ENCODE results near the gene ACSBG1. TPM values are rescaled to one million over a fixed set of nuclear protein-coding genes. Genes with fewer than 3 reads are reported as not detected.
A peak's percentile ranks its signal among the peaks of the same experiment; 100 is the strongest.

Gene ACSBG1
- total RNA-seq, 1 donor from 2014 or later, result not detected

DNA sequence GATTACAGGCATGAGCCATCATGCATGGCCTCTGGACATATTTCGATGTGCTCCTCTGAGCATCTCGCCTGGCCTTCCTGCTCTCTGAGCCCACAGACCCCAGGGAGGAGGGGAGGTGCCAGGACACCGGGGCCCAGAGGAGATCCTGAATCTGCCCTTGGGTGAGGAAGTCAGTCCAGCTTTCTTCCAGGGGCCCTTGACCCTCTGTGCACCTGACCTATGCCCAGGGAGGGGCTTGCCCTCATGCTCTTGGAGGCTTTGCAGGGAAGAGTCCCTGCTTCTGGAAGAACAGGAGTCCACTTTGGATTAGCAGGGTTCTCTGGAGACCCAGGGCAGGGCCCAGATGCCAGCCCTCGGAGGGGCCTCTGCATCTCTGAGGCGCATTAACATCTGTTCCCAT, 1.4 kb downstream of the ACSBG1 start:
- no peak overlapping the region for H3K4me3 ChIP-seq (ENCODE audit: low read depth, low read length)
- peaks cover 4% of the 10 kb centered on the region for H3K27me3 ChIP-seq (ENCODE audit: control insufficient read depth, insufficient read depth, low read length)
- H3K36me3 ChIP-seq (ENCODE audit: control insufficient read depth, insufficient read depth, low read length), result no peaks in the 10 kb centered on the region
- FAIRE-seq (no peak), DNase-seq (ENCODE audit: low read depth) (no peak)
- no peak for TF ChIP-seq CTCF (IDR thresholded peaks at IDR 0.05; ENCODE audit: insufficient read depth, low read length, severe bottlenecking)

DNA sequence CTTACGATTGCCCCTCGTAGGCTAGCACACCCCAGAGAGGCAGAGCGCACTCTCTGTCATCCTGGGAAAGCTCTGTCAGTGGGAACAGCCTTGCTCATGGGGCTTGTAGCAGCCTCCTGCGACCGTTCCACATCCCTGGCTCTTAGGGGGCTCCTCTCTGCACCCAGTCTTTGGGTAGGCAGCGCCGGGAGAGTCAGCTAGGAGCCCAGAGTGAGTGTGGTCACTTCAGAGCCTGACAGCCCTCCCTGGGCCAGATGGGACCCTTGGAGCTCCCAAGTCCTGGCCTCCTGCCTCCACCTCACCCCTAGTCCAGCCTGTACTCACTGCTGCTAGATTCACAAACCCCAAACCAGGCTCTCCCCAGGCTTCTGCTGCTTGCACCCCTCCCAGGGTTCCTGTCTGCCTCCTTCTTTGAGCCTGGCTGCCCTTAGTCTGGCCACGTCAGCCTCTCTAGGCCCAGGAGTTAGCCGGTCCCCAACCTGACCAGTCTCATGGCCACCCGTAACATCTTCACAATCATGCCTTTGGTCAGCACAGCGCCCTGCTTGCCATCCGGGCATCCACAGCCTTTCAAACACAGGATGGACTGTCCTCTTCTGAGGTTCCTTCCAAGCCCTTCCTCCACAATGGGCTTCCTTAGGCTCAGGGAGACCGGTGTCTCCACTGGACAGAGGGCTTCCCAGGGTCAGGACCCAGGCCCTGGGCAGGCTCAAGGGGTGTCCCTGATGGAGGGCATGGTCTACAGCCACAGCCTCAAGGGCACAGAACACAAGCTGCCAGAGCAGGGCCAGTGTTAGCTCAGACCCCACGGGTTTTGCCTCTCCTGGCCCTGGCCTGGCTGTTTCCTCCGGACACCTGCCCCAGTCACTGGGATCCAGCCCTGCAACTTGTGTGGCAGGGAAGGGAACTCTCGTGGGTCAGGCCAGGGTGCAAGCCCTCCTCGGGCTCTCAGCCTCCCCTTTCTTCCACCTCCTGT, 4.6 kb downstream of the ACSBG1 start:
- peaks cover 4% of the 10 kb centered on the region for H3K27me3 ChIP-seq (ENCODE audit: control insufficient read depth, insufficient read depth, low read length)
- no peak for TF ChIP-seq CTCF (IDR thresholded peaks at IDR 0.05; ENCODE audit: insufficient read depth, low read length, severe bottlenecking)
- no peak for FAIRE-seq
- H3K4me3 ChIP-seq (ENCODE audit: low read depth, low read length), result no peak overlapping the region
- no peaks in the 10 kb centered on the region for H3K36me3 ChIP-seq (ENCODE audit: control insufficient read depth, insufficient read depth, low read length)
- no peak for DNase-seq (ENCODE audit: low read depth)

DNA sequence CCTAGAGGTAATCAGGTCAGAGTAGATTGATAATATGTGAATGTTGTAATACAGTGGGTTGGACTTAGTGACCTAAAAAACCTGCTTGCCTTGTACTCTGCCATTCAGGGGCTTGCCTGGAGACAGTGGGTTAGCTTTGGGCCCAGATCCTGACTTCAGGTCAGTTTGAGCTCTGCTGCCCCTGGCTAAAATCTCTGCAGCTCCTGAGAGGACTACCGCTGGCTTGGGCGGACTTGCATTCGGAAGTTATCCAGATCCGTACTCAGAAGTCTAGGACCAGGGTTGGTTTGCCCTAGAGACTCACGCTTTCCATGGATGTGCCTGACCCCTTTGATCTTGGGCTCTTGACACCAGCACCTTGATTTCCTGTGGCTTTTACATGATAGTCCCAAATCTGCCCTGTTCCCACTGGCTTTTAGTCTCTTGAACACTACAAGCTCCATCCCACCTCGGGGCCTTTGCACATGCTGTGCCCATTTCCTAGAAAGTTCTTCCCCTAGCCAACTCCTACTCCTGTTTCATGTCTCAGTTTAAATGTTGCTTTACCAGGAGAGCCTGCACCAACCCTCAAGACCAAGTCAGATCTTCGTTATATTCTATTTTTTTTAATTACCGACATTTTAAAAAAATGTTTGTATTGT, 5.9 kb downstream of the ACSBG1 start:
- DNase-seq (ENCODE audit: low read depth) (no peak), FAIRE-seq (no peak)
- no peak for TF ChIP-seq CTCF (IDR thresholded peaks at IDR 0.05; ENCODE audit: insufficient read depth, low read length, severe bottlenecking)
- Histone ChIP-seq H3K36me3 (ENCODE audit: control insufficient read depth, insufficient read depth, low read length) (no peaks in the 10 kb centered on the region), H3K4me3 (ENCODE audit: low read depth, low read length) (no peak overlapping the region), H3K27me3 (ENCODE audit: control insufficient read depth, insufficient read depth, low read length) (peaks cover 4% of the 10 kb centered on the region)

GRCh38 chr15:78225783-78226541, 8.4 kb downstream of the ACSBG1 start:
- FAIRE-seq (no peak), DNase-seq (ENCODE audit: low read depth) (peak; percentile 18)
- H3K4me3 ChIP-seq (ENCODE audit: low read depth, low read length), result no peak overlapping the region
- H3K36me3 ChIP-seq (ENCODE audit: control insufficient read depth, insufficient read depth, low read length), result no peaks in the 10 kb centered on the region
- peaks cover 4% of the 10 kb centered on the region for H3K27me3 ChIP-seq (ENCODE audit: control insufficient read depth, insufficient read depth, low read length)
- TF ChIP-seq CTCF (IDR thresholded peaks at IDR 0.05; ENCODE audit: insufficient read depth, low read length, severe bottlenecking), result no peak

GRCh38 chr15:78224023-78224411, 10.3 kb downstream of the ACSBG1 start:
- FAIRE-seq (peak; percentile 64), DNase-seq (ENCODE audit: low read depth) (no peak)
- Histone ChIP-seq H3K36me3 (ENCODE audit: control insufficient read depth, insufficient read depth, low read length) (no peaks in the 10 kb centered on the region), H3K4me3 (ENCODE audit: low read depth, low read length) (no peak overlapping the region), H3K27me3 (ENCODE audit: control insufficient read depth, insufficient read depth, low read length) (no peaks in the 10 kb centered on the region)
- TF ChIP-seq CTCF (IDR thresholded peaks at IDR 0.05; ENCODE audit: insufficient read depth, low read length, severe bottlenecking), result no peak

Measured in bronchial epithelial cell (primary cell).